SK-N-SH treated with all-trans-retinoic acid at 6 μM for 48 hours (cell line): Measurements from ENCODE around the gene AADACL4.

Experiments
- ATAC-seq: fragments of 200-7000 bp; cut with Tn5 transposase; 3 replicates; pipeline ENCODE4 v1.9.1; 2020; ENCODE audit warnings: mild to moderate bottlenecking, moderate library complexity
- ARNTL ChIP-seq: fragments of 450-650 bp; formaldehyde crosslinking; IDR thresholded peaks from 2 replicates; pipeline ENCODE4 v1.5.0; 2020; ENCODE audit warnings: low read depth, mild to moderate bottlenecking, moderate library complexity, borderline replicate concordance
- BACH2 ChIP-seq: fragments of 250-450 bp; sonication (Bioruptor Pico); IDR thresholded peaks from 2 replicates; pipeline ENCODE4 v1.9.0; 2021; ENCODE audit warnings: mild to moderate bottlenecking, borderline replicate concordance
- CREB5 ChIP-seq: fragments of 250-450 bp; sonication (Bioruptor Pico); IDR thresholded peaks from 2 replicates; pipeline ENCODE4 v1.5.1; 2020; ENCODE audit warnings: low read depth, mild to moderate bottlenecking, moderate library complexity
- CSDC2 ChIP-seq: fragments of 250-450 bp; sonication (Bioruptor Pico); IDR thresholded peaks from 2 replicates; pipeline ENCODE4 v1.5.0; 2020; ENCODE audit warnings: mild to moderate bottlenecking, moderate library complexity
- CSRNP3 ChIP-seq: fragments of 250-450 bp; sonication (Bioruptor Pico); IDR thresholded peaks from 2 replicates; pipeline ENCODE4 v1.5.1; 2021; ENCODE audit warnings: mild to moderate bottlenecking, moderate library complexity
- ESRRG ChIP-seq: fragments of 250-450 bp; sonication (Bioruptor Pico); IDR thresholded peaks from 2 replicates; pipeline ENCODE4 v1.6.1; 2021; ENCODE audit warnings: mild to moderate bottlenecking
- GLIS3 ChIP-seq: fragments of 250-450 bp; sonication (Bioruptor Pico); IDR thresholded peaks from 2 replicates; pipeline ENCODE4 v1.5.0; 2020; ENCODE audit warnings: mild to moderate bottlenecking, moderate library complexity
- ISL1 ChIP-seq: fragments of 250-450 bp; sonication (Bioruptor Pico); IDR thresholded peaks from 2 replicates; pipeline ENCODE4 v2.1.2; 2022; ENCODE audit warnings: mild to moderate bottlenecking, moderate library complexity
- OSR1 ChIP-seq: fragments of 250-450 bp; sonication (Bioruptor Pico); IDR thresholded peaks from 2 replicates; pipeline ENCODE4 v1.8.0; 2022; ENCODE audit warnings: moderate library complexity, mild to moderate bottlenecking, inconsistent platforms
- POU6F1 ChIP-seq: fragments of 250-450 bp; sonication (Bioruptor Pico); IDR thresholded peaks from 2 replicates; pipeline ENCODE4 v1.8.0; 2021; ENCODE audit warnings: low read depth, mild to moderate bottlenecking, moderate library complexity, borderline replicate concordance
- PPARA ChIP-seq: fragments of 250-450 bp; sonication (Bioruptor Pico); IDR thresholded peaks from 2 replicates; pipeline ENCODE4 v1.5.0; 2020; ENCODE audit warnings: mild to moderate bottlenecking, borderline replicate concordance
- RARB ChIP-seq: fragments of 250-450 bp; sonication (Bioruptor Pico); IDR thresholded peaks from 2 replicates; pipeline ENCODE4 v1.8.0; 2021; ENCODE audit warnings: mild to moderate bottlenecking, moderate library complexity
- SNAI2 ChIP-seq: fragments of 250-450 bp; sonication (Bioruptor Pico); IDR thresholded peaks from 2 replicates; pipeline ENCODE4 v1.5.0; 2020; ENCODE audit warnings: mild to moderate bottlenecking, moderate library complexity
- TCF4 ChIP-seq: fragments of 250-450 bp; sonication (Bioruptor Pico); IDR thresholded peaks from 2 replicates; pipeline ENCODE4 v1.8.0; 2021; ENCODE audit warnings: mild to moderate bottlenecking, moderate library complexity, borderline replicate concordance
- TOX ChIP-seq: fragments of 250-450 bp; sonication (Bioruptor Pico); IDR thresholded peaks from 2 replicates; pipeline ENCODE4 v1.8.0; 2021; ENCODE audit warnings: mild to moderate bottlenecking, moderate library complexity, borderline replicate concordance
- ZC3H10 ChIP-seq: fragments of 250-450 bp; sonication (Bioruptor Pico); IDR thresholded peaks from 2 replicates; pipeline ENCODE4 v1.5.1; 2021; ENCODE audit warnings: mild to moderate bottlenecking, moderate library complexity
- ZFP3 ChIP-seq: fragments of 250-450 bp; sonication (Bioruptor Pico); IDR thresholded peaks from 2 replicates; pipeline ENCODE4 v1.5.0; 2020; ENCODE audit warnings: mild to moderate bottlenecking, moderate library complexity
- ZFP30 ChIP-seq: fragments of 450-650 bp; formaldehyde crosslinking; IDR thresholded peaks from 2 replicates; pipeline ENCODE4 v1.5.0; 2022; ENCODE audit warnings: mild to moderate bottlenecking, moderate library complexity
- ZNF565 ChIP-seq: fragments of 450-650 bp; formaldehyde crosslinking; conservative IDR thresholded peaks from 2 replicates; pipeline ENCODE4 v1.5.0; 2020; ENCODE audit warnings: low read depth, mild to moderate bottlenecking, moderate library complexity
- ZNF70 ChIP-seq: fragments of 450-650 bp; formaldehyde crosslinking; IDR thresholded peaks from 2 replicates; pipeline ENCODE4 v1.5.0; 2020; ENCODE audit warnings: mild to moderate bottlenecking, moderate library complexity
- ZNF8 ChIP-seq: fragments of 450-650 bp; formaldehyde crosslinking; IDR thresholded peaks from 2 replicates; pipeline ENCODE4 v1.5.0; 2020; ENCODE audit warnings: mild to moderate bottlenecking, moderate library complexity
- TF ChIP-seq, protein P1 (sequence below): fragments of 250-450 bp; sonication (Bioruptor Pico); IDR thresholded peaks from 2 replicates; pipeline ENCODE4 v1.5.0; 2020; ENCODE audit warnings: mild to moderate bottlenecking, moderate library complexity
- TF ChIP-seq, protein P2 (sequence below): fragments of 250-450 bp; sonication (Bioruptor Pico); IDR thresholded peaks from 2 replicates; pipeline ENCODE4 v1.8.0; 2020; ENCODE audit warnings: mild to moderate bottlenecking, moderate library complexity, borderline replicate concordance

Gene AADACL4

GRCh38 chr1:12610305-12610935 lies 33.5 kb upstream of the AADACL4 start:
- no peak for ATAC-seq
- no peak for TF ChIP-seq ZNF70
- TF ChIP-seq, protein P1, sequence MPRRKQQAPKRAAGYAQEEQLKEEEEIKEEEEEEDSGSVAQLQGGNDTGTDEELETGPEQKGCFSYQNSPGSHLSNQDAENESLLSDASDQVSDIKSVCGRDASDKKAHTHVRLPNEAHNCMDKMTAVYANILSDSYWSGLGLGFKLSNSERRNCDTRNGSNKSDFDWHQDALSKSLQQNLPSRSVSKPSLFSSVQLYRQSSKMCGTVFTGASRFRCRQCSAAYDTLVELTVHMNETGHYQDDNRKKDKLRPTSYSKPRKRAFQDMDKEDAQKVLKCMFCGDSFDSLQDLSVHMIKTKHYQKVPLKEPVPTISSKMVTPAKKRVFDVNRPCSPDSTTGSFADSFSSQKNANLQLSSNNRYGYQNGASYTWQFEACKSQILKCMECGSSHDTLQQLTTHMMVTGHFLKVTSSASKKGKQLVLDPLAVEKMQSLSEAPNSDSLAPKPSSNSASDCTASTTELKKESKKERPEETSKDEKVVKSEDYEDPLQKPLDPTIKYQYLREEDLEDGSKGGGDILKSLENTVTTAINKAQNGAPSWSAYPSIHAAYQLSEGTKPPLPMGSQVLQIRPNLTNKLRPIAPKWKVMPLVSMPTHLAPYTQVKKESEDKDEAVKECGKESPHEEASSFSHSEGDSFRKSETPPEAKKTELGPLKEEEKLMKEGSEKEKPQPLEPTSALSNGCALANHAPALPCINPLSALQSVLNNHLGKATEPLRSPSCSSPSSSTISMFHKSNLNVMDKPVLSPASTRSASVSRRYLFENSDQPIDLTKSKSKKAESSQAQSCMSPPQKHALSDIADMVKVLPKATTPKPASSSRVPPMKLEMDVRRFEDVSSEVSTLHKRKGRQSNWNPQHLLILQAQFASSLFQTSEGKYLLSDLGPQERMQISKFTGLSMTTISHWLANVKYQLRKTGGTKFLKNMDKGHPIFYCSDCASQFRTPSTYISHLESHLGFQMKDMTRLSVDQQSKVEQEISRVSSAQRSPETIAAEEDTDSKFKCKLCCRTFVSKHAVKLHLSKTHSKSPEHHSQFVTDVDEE (CRISPR knock-in tag) = no peak
- no peak for TF ChIP-seq BACH2 (CRISPR knock-in tag)
- peak; percentile 31; the same call in 1 of the 2 replicates for TF ChIP-seq RARB

GRCh38 chr1:12610941-12611340 lies 32.9 kb upstream of the AADACL4 start:
- no peak for ATAC-seq
- no peak for TF ChIP-seq TCF4 (CRISPR knock-in tag)
- TF ChIP-seq CSRNP3 (CRISPR knock-in tag) = no peak
- no peak for TF ChIP-seq ESRRG (CRISPR knock-in tag)
- TF ChIP-seq ISL1 = no peak
- no peak for TF ChIP-seq CREB5 (CRISPR knock-in tag)
- TF ChIP-seq, protein P2, sequence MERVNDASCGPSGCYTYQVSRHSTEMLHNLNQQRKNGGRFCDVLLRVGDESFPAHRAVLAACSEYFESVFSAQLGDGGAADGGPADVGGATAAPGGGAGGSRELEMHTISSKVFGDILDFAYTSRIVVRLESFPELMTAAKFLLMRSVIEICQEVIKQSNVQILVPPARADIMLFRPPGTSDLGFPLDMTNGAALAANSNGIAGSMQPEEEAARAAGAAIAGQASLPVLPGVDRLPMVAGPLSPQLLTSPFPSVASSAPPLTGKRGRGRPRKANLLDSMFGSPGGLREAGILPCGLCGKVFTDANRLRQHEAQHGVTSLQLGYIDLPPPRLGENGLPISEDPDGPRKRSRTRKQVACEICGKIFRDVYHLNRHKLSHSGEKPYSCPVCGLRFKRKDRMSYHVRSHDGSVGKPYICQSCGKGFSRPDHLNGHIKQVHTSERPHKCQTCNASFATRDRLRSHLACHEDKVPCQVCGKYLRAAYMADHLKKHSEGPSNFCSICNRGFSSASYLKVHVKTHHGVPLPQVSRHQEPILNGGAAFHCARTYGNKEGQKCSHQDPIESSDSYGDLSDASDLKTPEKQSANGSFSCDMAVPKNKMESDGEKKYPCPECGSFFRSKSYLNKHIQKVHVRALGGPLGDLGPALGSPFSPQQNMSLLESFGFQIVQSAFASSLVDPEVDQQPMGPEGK (CRISPR knock-in tag) = no peak
- TF ChIP-seq ZNF565 (CRISPR knock-in tag) = no peak
- TF ChIP-seq BACH2 (CRISPR knock-in tag) = no peak
- no peak for TF ChIP-seq ARNTL (CRISPR knock-in tag)
- TF ChIP-seq ZFP3 = no peak
- TF ChIP-seq ZC3H10 (CRISPR knock-in tag) = no peak
- no peak for TF ChIP-seq TOX (CRISPR knock-in tag)
- TF ChIP-seq ZFP30 = no peak
- no peak for TF ChIP-seq SNAI2 (CRISPR knock-in tag)
- no peak for TF ChIP-seq ZNF70
- TF ChIP-seq PPARA (CRISPR knock-in tag) = no peak
- no peak for TF ChIP-seq CSDC2 (CRISPR knock-in tag)
- no peak for TF ChIP-seq OSR1 (CRISPR knock-in tag)

DNA sequence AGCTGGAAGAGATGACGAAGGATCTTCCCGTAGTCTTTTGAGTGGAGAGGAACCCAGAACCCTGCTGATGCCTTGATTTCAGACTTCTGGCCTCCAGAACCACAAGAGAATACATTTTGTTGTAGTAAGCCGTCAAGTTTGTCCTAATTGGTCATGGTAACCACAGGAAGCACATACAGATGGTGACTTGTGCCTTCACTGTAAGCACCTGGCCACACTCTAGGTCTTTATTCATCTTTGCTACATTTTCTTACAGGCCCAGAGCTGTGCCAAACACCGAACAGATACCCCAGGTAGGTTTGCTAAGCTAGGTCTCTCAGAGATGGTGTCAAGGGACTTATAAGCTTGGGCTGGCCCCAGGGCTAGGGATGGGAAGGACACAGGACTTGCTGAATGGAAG lies 30.7 kb upstream of the AADACL4 start:
- no peak for ATAC-seq

More for the DNA sequence above, 30.7 kb upstream of the AADACL4 start:
- TF ChIP-seq POU6F1 (no peak), ZNF8 (CRISPR knock-in tag) (no peak), ZNF565 (CRISPR knock-in tag) (no peak), ZC3H10 (CRISPR knock-in tag) (no peak), GLIS3 (CRISPR knock-in tag) (0 out of 2 replicates have a peak, but pooled peaks have one; percentile 14)
